Adrenal gland (tissue), 12 donors: ENCODE measurements around the gene TMEM63A. TPM values are rescaled to one million over a fixed set of nuclear protein-coding genes. Genes with fewer than 3 reads are reported as not detected.
A peak's percentile ranks its signal among the peaks of the same experiment; 100 is the strongest.
"Not testable (repeated sequence)": the region's sequence is repeated elsewhere in the genome, so short reads cannot be mapped to it uniquely, and the experiment has no call there.

Experiments used
- DNase-seq, 7 donors: peaks; one replicate each; pipeline ENCODE4 v3.0.0-alpha.2; 2019 to 2020
- H3K27ac ChIP-seq, 5 donors: fragments of 200-600 bp; sonication (generic) in 4 of 5; 1 replicate in 3 of 5; 2 replicates in 2 of 5; pipeline versions ENCODE4 v1.5.1 to v1.8.0; 2016 to 2020; ENCODE audit warnings: mild to moderate bottlenecking in 1 of 5
- H3K27me3 ChIP-seq: fragments of 200-600 bp; 2 replicates; pipeline ENCODE4 v1.8.0; 2021
- H3K36me3 ChIP-seq, 2 donors: fragments of 200-600 bp; replicated peaks in 1 of 2; 1 replicate in 1 of 2; 2 replicates in 1 of 2; pipeline versions ENCODE4 v1.5.1 to v1.8.0; 2018 to 2022
- H3K4me1 ChIP-seq, 2 donors: fragments of 200-600 bp; replicated peaks in 1 of 2; 1 replicate in 1 of 2; 2 replicates in 1 of 2; pipeline versions ENCODE4 v1.5.1 to v1.8.0; 2018 to 2021
- H3K4me3 ChIP-seq, 4 donors: fragments of 200-600 bp; sonication (generic) in 3 of 4; one replicate each; pipeline ENCODE4 v1.5.1; 2016 to 2018
- H3K9me3 ChIP-seq, 3 donors: fragments of 200-600 bp; sonication (generic) in 1 of 3; replicated peaks in 1 of 3; 1 replicate in 2 of 3; 2 replicates in 1 of 3; pipeline versions ENCODE4 v1.5.1 to v1.8.0; 2016 to 2021
- CTCF ChIP-seq, 6 experiments: fragments of 450-650 bp in 4 of 6; fragments of 200-600 bp in 2 of 6; sonication (generic) in 1 of 6; IDR thresholded peaks; 1 replicate in 5 of 6; 2 replicates in 1 of 6; pipeline versions ENCODE4 v1.5.1 to v1.8.0; 2016 to 2021; ENCODE audit warnings: antibody characterized with exemption in 6 of 6, mild to moderate bottlenecking in 2 of 6, moderate library complexity in 1 of 6
- POLR2A ChIP-seq, 2 donors: fragments of 450-650 bp; IDR thresholded peaks; one replicate each; pipeline ENCODE4 v1.6.1; 2017; ENCODE audit warnings: antibody characterized with exemption in 2 of 2, mild to moderate bottlenecking in 2 of 2, moderate library complexity in 1 of 2
- WGBS, 4 donors: extraction: QIAGEN DNeasy Blood & Tissue Kit in 2 of 4; methylation state at CpG; one replicate each; pipeline versions ENCODE4 v1.1.5 to v1.1.7; 2013 to 2017; 5-methylcytosine and 5-hydroxymethylcytosine counted together
- intact Hi-C, 2 donors: fragments of 100-400 bp; cut with DNase I; formaldehyde crosslinking; loops; one replicate each; pipeline versions ENCODE4 v1.14.1 to v1.15.0; 2022 to 2023
- polyA plus RNA-seq, 3 donors: library from polyadenylated mRNA; stranded (reverse); fragments of 200-250 nt in 2 of 3; fragments of 350-450 nt in 1 of 3; fragmentation: Illumina TruSeq in 1 of 3; extraction: RNeasy Lipid Tissue Mini Kit (QIAGEN cat#74804) in 1 of 3; gene quantifications; one replicate each; pipeline ENCODE4 v1.2.3, GENCODE V29; 2013 to 2014
- total RNA-seq, 9 donors: library from RNA; depleted of rRNA in 4 of 9; stranded (reverse); fragments of >200 nt in 4 of 9; fragments of 120-200 nt in 1 of 9; fragmentation: NEBNext Ultra II Directional in 1 of 9; extraction: Animal tissue kit (Norgen Biotek cat#: 25700) in 1 of 9; gene quantifications; one replicate each; pipeline versions ENCODE4 v1.1.0 to v1.2.4, GENCODE V29; 2013 to 2023
- donor health status: healthy with polysubstance abuse.
- donor health status: Bipolar disorder and iron deficiency.
- donor health status: DM: yes; HTN: yes; CAD: no.
- donor health status: DM: no; HTN: no; CAD: no.
- donor health status: DM: no; HTN: no; CAD: no.
- donor health status: DM: yes; HTN: yes; CAD: no.

The TMEM63A gene
- total and polyA plus RNA-seq, 12 donors = 13.9 to 96.9 (median 52.3) TPM

- Histone ChIP-seq H3K36me3 (peaks cover 0 to 95% of the 10 kb centered on the region in 2 donors), H3K9me3 (no peaks in the 10 kb centered on the region), H3K4me3 (no peak overlapping the region), H3K4me1 (peaks cover 4 to 11% of the 10 kb centered on the region in 2 donors), H3K27me3 (no peaks in the 10 kb centered on the region), H3K27ac (peak overlapping the region in 4 of 5 donors; percentile 43 to 72 (median 60))
- peak in 1 of 7 donors; percentile 30 for DNase-seq
- intact Hi-C loops = loop anchor here (10.0 kb wide), 2 partner anchors 67 to 73 kb away; partner anchors contain the start of gene SRP9 (in 1 of the 2)
- TF ChIP-seq CTCF (IDR thresholded peaks at IDR 0.05) (no peak), POLR2A (IDR thresholded peaks at IDR 0.05) (no peak)
- WGBS, 4 donors = 70 to 86% (median 73%) methylated on average over 11 to 12 of the region's 12 CpGs
These were observed 40.1 kb downstream of the TMEM63A start for GRCh38 chr1:225842074-225842473.

- intact Hi-C loops = loop anchor here (10.0 kb wide), 2 partner anchors 66 to 74 kb away; partner anchors contain the start of gene SRP9 (in 1 of the 2)
- Histone ChIP-seq H3K9me3 (no peaks in the 10 kb centered on the region), H3K27me3 (no peaks in the 10 kb centered on the region), H3K27ac (peak overlapping the region in 2 of 5 donors; percentile 2 to 5), H3K4me3 (no peak overlapping the region), H3K36me3 (peaks cover 0 to 95% of the 10 kb centered on the region in 2 donors), H3K4me1 (peaks cover 9 to 20% of the 10 kb centered on the region in 2 donors)
- WGBS, 4 donors = 81 to 92% (median 84%) methylated on average over 4 of the region's 4 CpGs
- TF ChIP-seq CTCF (IDR thresholded peaks at IDR 0.05) (no peak), POLR2A (IDR thresholded peaks at IDR 0.05) (no peak)
- DNase-seq = no peak
These were observed 41.5 kb downstream of the TMEM63A start for GRCh38 chr1:225840713-225841112.

GRCh38 chr1:225840223-225840610 lies 42.0 kb downstream of the TMEM63A start:
- TF ChIP-seq CTCF (IDR thresholded peaks at IDR 0.05) = no peak
- intact Hi-C loops = loop anchor here (10.0 kb wide), 2 partner anchors 65 to 75 kb away; partner anchors contain the start of gene SRP9 (in 1 of the 2)
- 71 to 100% (median 86%) methylated on average over 1 of the region's 1 CpG for WGBS, 4 donors
- Histone ChIP-seq H3K27me3 (no peaks in the 10 kb centered on the region), H3K4me3 (no peak overlapping the region), H3K27ac (peak overlapping the region in 3 of 5 donors; percentile 5 to 63 (median 59)), H3K9me3 (no peaks in the 10 kb centered on the region), H3K36me3 (peaks cover 0 to 94% of the 10 kb centered on the region in 2 donors), H3K4me1 (peaks cover 12 to 25% of the 10 kb centered on the region in 2 donors)
- no peak for DNase-seq

- Histone ChIP-seq H3K27ac (peak overlapping the region in 3 of 5 donors; percentile 36 to 60 (median 59)), H3K27me3 (no peaks in the 10 kb centered on the region), H3K4me1 (peaks cover 17 to 33% of the 10 kb centered on the region in 2 donors), H3K4me3 (no peak overlapping the region), H3K36me3 (peaks cover 0 to 86% of the 10 kb centered on the region in 2 donors), H3K9me3 (no peaks in the 10 kb centered on the region)
- intact Hi-C loops = no loop called here
- TF ChIP-seq POLR2A (IDR thresholded peaks at IDR 0.05) (no peak), CTCF (IDR thresholded peaks at IDR 0.05) (no peak)
- 79 to 84% (median 83%) methylated on average over 5 to 14 of the region's 14 CpGs for WGBS, 4 donors
- DNase-seq = no peak
These were observed 43.4 kb downstream of the TMEM63A start for GRCh38 chr1:225838793-225839192.

- H3K36me3 ChIP-seq = peaks cover 0 to 84% of the 10 kb centered on the region in 2 donors
- H3K4me3 ChIP-seq, H3K27me3 ChIP-seq, intact Hi-C loops, H3K9me3 ChIP-seq, DNase-seq: not testable (repeated sequence)
- WGBS, 4 donors = 79 to 84% (median 82%) methylated on average over 4 of the region's 4 CpGs
- peaks cover 21 to 22% of the 10 kb centered on the region in 2 donors for H3K4me1 ChIP-seq
- H3K27ac ChIP-seq = peak overlapping the region in 3 of 5 donors; percentile 2 to 81 (median 62)
These were observed 45.9 kb downstream of the TMEM63A start for GRCh38 chr1:225836296-225836695.
